Measurements from ENCODE around the gene FAM168A. TPM values are rescaled to one million over a fixed set of nuclear protein-coding genes. Genes with fewer than 3 reads are reported as not detected.

FAM168A gene
- total and polyA plus RNA-seq, 4 donors, result 5.5 to 52.0 (median 25.5) TPM

- no peak for ATAC-seq (ENCODE audit: low FRiP score)
- Histone ChIP-seq H3K36me3 (ENCODE audit: control insufficient read depth in 1 of 2, insufficient read depth in 2 of 2, low read length in 1 of 2) (no peaks in the 10 kb centered on the region), H3K4me3 (ENCODE audit: low read length in 2 of 2) (no peak overlapping the region), H3K9me3 (ENCODE audit: control insufficient read depth, low read length) (peaks cover 2% of the 10 kb centered on the region), H3K27ac (ENCODE audit: low read depth in 1 of 2, low read length in 2 of 2) (no peak overlapping the region), H3K4me1 (ENCODE audit: control insufficient read depth in 1 of 2, insufficient read depth in 2 of 2, low read length in 2 of 2) (no peaks in the 10 kb centered on the region), H3K27me3 (ENCODE audit: control insufficient read depth in 1 of 2, insufficient read depth in 2 of 2, low read length in 1 of 2) (no peaks in the 10 kb centered on the region)
- WGBS, 2 donors, result 93 to 99% methylated on average over 5 of the region's 5 CpGs
- DNase-seq, result no peak
- intact Hi-C loops (cut with DNase I), result no loop called here
These were observed 38.3 kb upstream of the FAM168A start for GRCh38 chr11:73636249-73636648.

DNA sequence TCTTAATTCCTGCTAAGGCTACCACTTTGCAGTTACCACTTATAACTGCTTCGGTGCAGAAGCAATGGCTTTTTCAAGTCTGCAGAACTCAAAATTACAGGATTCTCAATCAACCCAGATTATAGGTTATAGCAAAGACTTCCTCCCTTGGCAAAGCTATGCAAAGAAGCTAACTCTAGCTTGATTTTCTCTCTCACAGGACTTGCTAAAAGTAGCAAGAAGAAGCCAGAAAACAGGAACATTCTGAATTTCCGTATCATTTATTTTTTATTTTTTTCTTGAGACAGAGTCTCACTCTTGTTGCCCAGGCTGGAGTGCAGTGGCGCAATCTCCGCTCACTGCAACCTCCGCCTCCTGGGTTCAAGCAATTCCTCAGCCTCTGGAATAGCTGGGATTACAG lies 37.8 kb upstream of the FAM168A start:
- H3K4me3 ChIP-seq (ENCODE audit: low read length in 2 of 2), result no peak overlapping the region
- DNase-seq (no peak), ATAC-seq (ENCODE audit: low FRiP score) (no peak)
- H3K36me3 ChIP-seq (ENCODE audit: control insufficient read depth in 1 of 2, insufficient read depth in 2 of 2, low read length in 1 of 2), result no peaks in the 10 kb centered on the region
- intact Hi-C loops (cut with DNase I), result no loop called here
- no peaks in the 10 kb centered on the region for H3K4me1 ChIP-seq (ENCODE audit: control insufficient read depth in 1 of 2, insufficient read depth in 2 of 2, low read length in 2 of 2)
- peaks cover 2% of the 10 kb centered on the region for H3K9me3 ChIP-seq (ENCODE audit: control insufficient read depth, low read length)
- no peak overlapping the region for H3K27ac ChIP-seq (ENCODE audit: low read depth in 1 of 2, low read length in 2 of 2)
- no peaks in the 10 kb centered on the region for H3K27me3 ChIP-seq (ENCODE audit: control insufficient read depth in 1 of 2, insufficient read depth in 2 of 2, low read length in 1 of 2)
- WGBS, 2 donors, result 88 to 89% methylated on average over 5 of the region's 5 CpGs

DNA sequence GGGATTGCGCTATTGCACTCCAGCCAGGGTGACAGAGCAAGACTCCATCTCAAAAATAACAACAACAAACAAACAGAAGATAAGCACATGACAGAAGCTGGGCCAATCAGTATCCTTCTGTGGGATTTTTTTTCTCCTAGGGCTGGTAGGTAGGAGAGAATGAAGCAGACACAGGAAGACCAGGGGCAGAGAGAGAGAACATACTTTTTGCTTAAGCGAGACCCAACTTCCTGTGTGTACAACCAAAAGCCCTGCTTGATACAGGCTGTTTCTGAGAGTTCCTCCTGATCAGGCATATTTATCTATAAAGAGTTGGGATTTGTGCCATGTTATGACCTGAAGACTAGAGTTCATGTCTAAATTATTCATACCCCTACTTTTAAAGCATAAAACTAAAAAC lies 36.1 kb upstream of the FAM168A start:
- peaks cover 2% of the 10 kb centered on the region for H3K9me3 ChIP-seq (ENCODE audit: control insufficient read depth, low read length)
- no peak for ATAC-seq (ENCODE audit: low FRiP score)
- H3K4me1 ChIP-seq (ENCODE audit: control insufficient read depth in 1 of 2, insufficient read depth in 2 of 2, low read length in 2 of 2), result no peaks in the 10 kb centered on the region
- H3K36me3 ChIP-seq (ENCODE audit: control insufficient read depth in 1 of 2, insufficient read depth in 2 of 2, low read length in 1 of 2), result no peaks in the 10 kb centered on the region
- no peak for DNase-seq
- WGBS, 2 donors, result 97 to 98% methylated on average over 2 of the region's 2 CpGs
- no peak overlapping the region for H3K27ac ChIP-seq (ENCODE audit: low read depth in 1 of 2, low read length in 2 of 2)
- intact Hi-C loops (cut with DNase I), result no loop called here
- no peaks in the 10 kb centered on the region for H3K27me3 ChIP-seq (ENCODE audit: control insufficient read depth in 1 of 2, insufficient read depth in 2 of 2, low read length in 1 of 2)
- H3K4me3 ChIP-seq (ENCODE audit: low read length in 2 of 2), result no peak overlapping the region

- Histone ChIP-seq H3K27ac (ENCODE audit: low read depth in 1 of 2, low read length in 2 of 2) (no peak overlapping the region), H3K27me3 (ENCODE audit: control insufficient read depth in 1 of 2, insufficient read depth in 2 of 2, low read length in 1 of 2) (no peaks in the 10 kb centered on the region), H3K9me3 (ENCODE audit: control insufficient read depth, low read length) (peaks cover 2% of the 10 kb centered on the region), H3K4me1 (ENCODE audit: control insufficient read depth in 1 of 2, insufficient read depth in 2 of 2, low read length in 2 of 2) (no peaks in the 10 kb centered on the region), H3K36me3 (ENCODE audit: control insufficient read depth in 1 of 2, insufficient read depth in 2 of 2, low read length in 1 of 2) (no peaks in the 10 kb centered on the region), H3K4me3 (ENCODE audit: low read length in 2 of 2) (no peak overlapping the region)
- intact Hi-C loops (cut with DNase I), result no loop called here
- 94 to 96% methylated on average over 4 of the region's 4 CpGs for WGBS, 2 donors
- ATAC-seq (ENCODE audit: low FRiP score) (no peak), DNase-seq (no peak)
These were observed 35.1 kb upstream of the FAM168A start for GRCh38 chr11:73632996-73633395.

DNA sequence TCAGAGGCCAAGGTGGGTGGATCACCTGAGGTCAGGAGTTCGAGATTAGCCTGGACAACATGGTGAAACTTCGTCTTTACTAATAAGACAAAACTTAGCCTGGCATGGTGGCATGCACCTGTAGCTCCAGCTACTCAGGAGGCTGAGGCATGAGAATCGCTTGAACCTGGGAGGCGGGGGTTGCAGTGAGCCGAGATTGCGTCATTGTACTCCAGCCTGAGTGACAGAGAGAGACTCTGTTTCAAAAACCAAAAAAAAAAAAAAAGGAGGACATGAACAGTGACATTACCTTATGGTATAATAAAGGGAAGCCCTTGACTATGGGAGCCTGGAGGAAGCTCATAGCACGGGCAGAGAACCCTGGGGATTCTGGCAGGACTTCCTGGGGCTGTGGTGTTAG lies 32.0 kb upstream of the FAM168A start:
- intact Hi-C loops (cut with DNase I), result loop anchor here in 1 of 2 donors (5.0 kb wide), 1 partner anchor 32 kb away; no protein-coding TSS in a partner anchor
- no peaks in the 10 kb centered on the region for H3K4me1 ChIP-seq (ENCODE audit: control insufficient read depth in 1 of 2, insufficient read depth in 2 of 2, low read length in 2 of 2)
- H3K36me3 ChIP-seq (ENCODE audit: control insufficient read depth in 1 of 2, insufficient read depth in 2 of 2, low read length in 1 of 2), result no peaks in the 10 kb centered on the region
- no peaks in the 10 kb centered on the region for H3K27me3 ChIP-seq (ENCODE audit: control insufficient read depth in 1 of 2, insufficient read depth in 2 of 2, low read length in 1 of 2)
- no peak overlapping the region for H3K4me3 ChIP-seq (ENCODE audit: low read length in 2 of 2)
- ATAC-seq (ENCODE audit: low FRiP score) (no peak), DNase-seq (no peak)
- 85 to 88% methylated on average over 7 of the region's 7 CpGs for WGBS, 2 donors
- H3K27ac ChIP-seq (ENCODE audit: low read depth in 1 of 2, low read length in 2 of 2), result no peak overlapping the region
- H3K9me3 ChIP-seq (ENCODE audit: control insufficient read depth, low read length), result peaks cover 2% of the 10 kb centered on the region

GRCh38 chr11:73625696-73626318 lies 27.9 kb upstream of the FAM168A start:
- no peak overlapping the region for H3K27ac ChIP-seq (ENCODE audit: low read depth in 1 of 2, low read length in 2 of 2)
- ATAC-seq (ENCODE audit: low FRiP score), result peak; percentile 84
- WGBS, 2 donors, result 5% methylated on average over 19 of the region's 19 CpGs
- H3K4me1 ChIP-seq (ENCODE audit: control insufficient read depth in 1 of 2, insufficient read depth in 2 of 2, low read length in 2 of 2), result no peaks in the 10 kb centered on the region
- no peaks in the 10 kb centered on the region for H3K9me3 ChIP-seq (ENCODE audit: control insufficient read depth, low read length)
- H3K27me3 ChIP-seq (ENCODE audit: control insufficient read depth in 1 of 2, insufficient read depth in 2 of 2, low read length in 1 of 2), result no peaks in the 10 kb centered on the region
- intact Hi-C loops (cut with DNase I), result loop anchor here (2.0 to 5.0 kb wide), 2 partner anchors 35 to 36 kb away; no protein-coding TSS in a partner anchor
- no peaks in the 10 kb centered on the region for H3K36me3 ChIP-seq (ENCODE audit: control insufficient read depth in 1 of 2, insufficient read depth in 2 of 2, low read length in 1 of 2)
- H3K4me3 ChIP-seq (ENCODE audit: low read length in 2 of 2), result no peak overlapping the region
- DNase-seq, result peak; percentile 75 to 82

- no peak overlapping the region for H3K27ac ChIP-seq (ENCODE audit: low read depth in 1 of 2, low read length in 2 of 2)
- intact Hi-C loops (cut with DNase I), result loop anchor here in 1 of 2 donors (2.0 kb wide), 1 partner anchor 37 kb away; no protein-coding TSS in a partner anchor
- no peaks in the 10 kb centered on the region for H3K36me3 ChIP-seq (ENCODE audit: control insufficient read depth in 1 of 2, insufficient read depth in 2 of 2, low read length in 1 of 2)
- WGBS, 2 donors, result 37 to 44% methylated on average over 3 of the region's 3 CpGs
- no peaks in the 10 kb centered on the region for H3K4me1 ChIP-seq (ENCODE audit: control insufficient read depth in 1 of 2, insufficient read depth in 2 of 2, low read length in 2 of 2)
- no peaks in the 10 kb centered on the region for H3K9me3 ChIP-seq (ENCODE audit: control insufficient read depth, low read length)
- H3K4me3 ChIP-seq (ENCODE audit: low read length in 2 of 2), result no peak overlapping the region
- DNase-seq, result no peak
- H3K27me3 ChIP-seq (ENCODE audit: control insufficient read depth in 1 of 2, insufficient read depth in 2 of 2, low read length in 1 of 2), result no peaks in the 10 kb centered on the region
- ATAC-seq (ENCODE audit: low FRiP score), result no peak
These were observed 25.8 kb upstream of the FAM168A start for GRCh38 chr11:73623686-73624085.

DNA sequence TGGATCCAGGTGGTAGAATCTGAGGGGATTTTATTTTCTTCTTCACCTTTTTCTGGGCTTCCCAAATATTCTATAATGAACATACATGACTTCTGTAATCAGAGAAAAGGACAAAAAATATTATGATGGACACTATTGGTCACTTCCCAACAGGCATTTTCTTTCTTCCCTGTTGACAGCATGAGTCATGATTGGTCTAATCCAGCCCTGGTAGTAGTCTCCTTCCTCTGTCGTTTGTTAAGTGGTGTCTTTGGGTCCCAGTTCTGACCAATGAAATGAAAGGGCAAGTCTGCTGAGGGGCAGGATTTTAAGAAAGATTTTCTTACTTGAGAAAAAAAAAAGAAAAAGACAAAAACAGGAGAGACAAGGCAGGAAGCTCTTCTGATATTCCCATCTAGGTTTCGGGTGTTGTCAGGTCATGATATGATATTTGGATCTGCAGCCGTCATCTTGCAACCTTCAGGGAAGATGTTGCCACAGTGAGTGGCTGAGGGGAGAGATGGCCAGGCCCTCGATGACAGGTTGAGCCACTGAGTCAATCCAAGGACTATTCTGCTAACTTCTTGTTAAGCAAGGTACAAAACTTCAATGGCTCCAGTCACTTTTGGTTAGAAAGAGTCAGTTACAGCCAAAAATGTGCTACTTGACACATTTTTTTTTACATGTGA lies 25.1 kb upstream of the FAM168A start:
- ATAC-seq (ENCODE audit: low FRiP score) (no peak), DNase-seq (no peak)
- Histone ChIP-seq H3K4me3 (ENCODE audit: low read length in 2 of 2) (no peak overlapping the region), H3K27me3 (ENCODE audit: control insufficient read depth in 1 of 2, insufficient read depth in 2 of 2, low read length in 1 of 2) (no peaks in the 10 kb centered on the region), H3K9me3 (ENCODE audit: control insufficient read depth, low read length) (no peaks in the 10 kb centered on the region), H3K4me1 (ENCODE audit: control insufficient read depth in 1 of 2, insufficient read depth in 2 of 2, low read length in 2 of 2) (no peaks in the 10 kb centered on the region), H3K27ac (ENCODE audit: low read depth in 1 of 2, low read length in 2 of 2) (no peak overlapping the region), H3K36me3 (ENCODE audit: control insufficient read depth in 1 of 2, insufficient read depth in 2 of 2, low read length in 1 of 2) (no peaks in the 10 kb centered on the region)
- 65 to 66% methylated on average over 4 of the region's 4 CpGs for WGBS, 2 donors
- intact Hi-C loops (cut with DNase I), result no loop called here

- Histone ChIP-seq H3K4me1 (ENCODE audit: control insufficient read depth in 1 of 2, insufficient read depth in 2 of 2, low read length in 2 of 2) (no peaks in the 10 kb centered on the region), H3K9me3 (ENCODE audit: control insufficient read depth, low read length) (peaks cover 1% of the 10 kb centered on the region), H3K36me3 (ENCODE audit: control insufficient read depth in 1 of 2, insufficient read depth in 2 of 2, low read length in 1 of 2) (no peaks in the 10 kb centered on the region), H3K27me3 (ENCODE audit: control insufficient read depth in 1 of 2, insufficient read depth in 2 of 2, low read length in 1 of 2) (no peaks in the 10 kb centered on the region), H3K27ac (ENCODE audit: low read depth in 1 of 2, low read length in 2 of 2) (no peak overlapping the region), H3K4me3 (ENCODE audit: low read length in 2 of 2) (no peak overlapping the region)
- no peak for ATAC-seq (ENCODE audit: low FRiP score)
- intact Hi-C loops (cut with DNase I), result no loop called here
- DNase-seq, result no peak
These were observed 16.7 kb upstream of the FAM168A start for GRCh38 chr11:73614591-73614990.

Measured in aorta (tissue), 5 donors.